NCI-H2196 treated with DMSO at 0.1 percent for 48 hours (cell line): ENCODE results near the gene AXIN2.
"Not testable (repeated sequence)": the region's sequence is repeated elsewhere in the genome, so short reads cannot be mapped to it uniquely, and the experiment has no call there.

Experiments
- DNase-seq: peaks from one replicate; lab custom pipeline; 2025; ENCODE audit not compliant: unreplicated experiment; lab: John Stamatoyannopoulos, UW

The AXIN2 gene

GRCh38 chr17:65523411-65523810 lies 38.0 kb downstream of the AXIN2 start:
- no peak for DNase-seq

- no peak for DNase-seq
These were observed 38.6 kb downstream of the AXIN2 start for GRCh38 chr17:65522751-65523404.

- no peak for DNase-seq
These were observed 42.0 kb downstream of the AXIN2 start for GRCh38 chr17:65519462-65519861.

GRCh38 chr17:65518256-65518655 lies 43.2 kb downstream of the AXIN2 start:
- no peak for DNase-seq

- DNase-seq, result no peak
These were observed 45.2 kb downstream of the AXIN2 start for GRCh38 chr17:65515959-65516948.

GRCh38 chr17:65515512-65515911 lies 45.9 kb downstream of the AXIN2 start:
- DNase-seq, result no peak

GRCh38 chr17:65514541-65514940 lies 46.9 kb downstream of the AXIN2 start:
- DNase-seq, result no peak

- no peak for DNase-seq
These were observed 47.4 kb downstream of the AXIN2 start for GRCh38 chr17:65514082-65514481.

GRCh38 chr17:65511316-65511715 lies 50.1 kb downstream of the AXIN2 start:
- no peak for DNase-seq

- no peak for DNase-seq
These were observed 52.4 kb downstream of the AXIN2 start for GRCh38 chr17:65509032-65509431.

GRCh38 chr17:65504673-65505072 lies 56.8 kb downstream of the AXIN2 start:
- DNase-seq, result not testable (repeated sequence)

- no peak for DNase-seq
These were observed 57.3 kb downstream of the AXIN2 start for GRCh38 chr17:65504141-65504540.

GRCh38 chr17:65503557-65503956 lies 57.9 kb downstream of the AXIN2 start:
- no peak for DNase-seq

- DNase-seq, result no peak
These were observed 62.6 kb downstream of the AXIN2 start for GRCh38 chr17:65498816-65499215.

- no peak for DNase-seq
These were observed 64.6 kb downstream of the AXIN2 start for GRCh38 chr17:65496801-65497200.

GRCh38 chr17:65495122-65496055 lies 66.1 kb downstream of the AXIN2 start:
- no peak for DNase-seq

- DNase-seq, result no peak
These were observed 71.9 kb downstream of the AXIN2 start for GRCh38 chr17:65489413-65490155.

- no peak for DNase-seq
These were observed 72.8 kb downstream of the AXIN2 start for GRCh38 chr17:65488665-65489064.

- DNase-seq, result no peak
These were observed 73.5 kb downstream of the AXIN2 start for GRCh38 chr17:65487990-65488389.

GRCh38 chr17:65487161-65487560 lies 74.3 kb downstream of the AXIN2 start:
- no peak for DNase-seq
